ENCODE measurements around the gene FAM83G.

FAM83G gene

DNA sequence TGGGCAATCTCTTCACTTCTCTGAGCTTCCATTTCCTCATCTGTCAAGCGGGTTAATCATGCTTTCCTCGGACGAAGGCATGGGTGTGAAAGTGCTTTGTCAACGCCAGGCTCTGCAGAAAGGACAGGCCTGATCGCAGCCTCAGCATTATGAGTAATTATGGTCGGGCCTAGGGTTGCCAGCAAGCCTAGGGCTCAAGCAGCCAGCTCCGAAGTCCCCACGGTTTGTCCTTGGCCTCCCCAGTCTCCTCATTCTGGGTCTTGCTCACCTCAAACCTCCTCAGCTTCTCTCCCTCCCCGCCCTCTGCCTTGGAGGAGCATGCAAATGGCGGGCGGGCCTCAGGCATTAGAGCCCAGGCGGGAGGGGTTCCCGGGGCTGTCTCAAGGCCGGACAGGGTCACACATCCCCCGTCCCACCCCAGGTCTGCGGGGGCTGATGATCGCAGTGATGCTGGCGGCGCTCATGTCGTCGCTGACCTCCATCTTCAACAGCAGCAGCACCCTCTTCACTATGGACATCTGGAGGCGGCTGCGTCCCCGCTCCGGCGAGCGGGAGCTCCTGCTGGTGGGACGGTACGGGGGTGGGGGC, 10.2 kb upstream of the FAM83G start:
- DNase-seq = no peak
- H3K27ac Mint-ChIP-seq = no peak overlapping the region
- no peaks in the 10 kb centered on the region for H3K9me3 Mint-ChIP-seq
- TF ChIP-seq, protein P1, sequence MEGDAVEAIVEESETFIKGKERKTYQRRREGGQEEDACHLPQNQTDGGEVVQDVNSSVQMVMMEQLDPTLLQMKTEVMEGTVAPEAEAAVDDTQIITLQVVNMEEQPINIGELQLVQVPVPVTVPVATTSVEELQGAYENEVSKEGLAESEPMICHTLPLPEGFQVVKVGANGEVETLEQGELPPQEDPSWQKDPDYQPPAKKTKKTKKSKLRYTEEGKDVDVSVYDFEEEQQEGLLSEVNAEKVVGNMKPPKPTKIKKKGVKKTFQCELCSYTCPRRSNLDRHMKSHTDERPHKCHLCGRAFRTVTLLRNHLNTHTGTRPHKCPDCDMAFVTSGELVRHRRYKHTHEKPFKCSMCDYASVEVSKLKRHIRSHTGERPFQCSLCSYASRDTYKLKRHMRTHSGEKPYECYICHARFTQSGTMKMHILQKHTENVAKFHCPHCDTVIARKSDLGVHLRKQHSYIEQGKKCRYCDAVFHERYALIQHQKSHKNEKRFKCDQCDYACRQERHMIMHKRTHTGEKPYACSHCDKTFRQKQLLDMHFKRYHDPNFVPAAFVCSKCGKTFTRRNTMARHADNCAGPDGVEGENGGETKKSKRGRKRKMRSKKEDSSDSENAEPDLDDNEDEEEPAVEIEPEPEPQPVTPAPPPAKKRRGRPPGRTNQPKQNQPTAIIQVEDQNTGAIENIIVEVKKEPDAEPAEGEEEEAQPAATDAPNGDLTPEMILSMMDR (IDR thresholded peaks at IDR 0.05) = no peak
- no peaks in the 10 kb centered on the region for H3K36me3 Mint-ChIP-seq (ENCODE audit: low read depth)
- peaks cover 7% of the 10 kb centered on the region for H3K27me3 Mint-ChIP-seq (ENCODE audit: low read depth, poor library complexity)
- H3K4me1 Mint-ChIP-seq = peaks cover 42% of the 10 kb centered on the region
- no peak overlapping the region for H3K4me3 Mint-ChIP-seq

DNA sequence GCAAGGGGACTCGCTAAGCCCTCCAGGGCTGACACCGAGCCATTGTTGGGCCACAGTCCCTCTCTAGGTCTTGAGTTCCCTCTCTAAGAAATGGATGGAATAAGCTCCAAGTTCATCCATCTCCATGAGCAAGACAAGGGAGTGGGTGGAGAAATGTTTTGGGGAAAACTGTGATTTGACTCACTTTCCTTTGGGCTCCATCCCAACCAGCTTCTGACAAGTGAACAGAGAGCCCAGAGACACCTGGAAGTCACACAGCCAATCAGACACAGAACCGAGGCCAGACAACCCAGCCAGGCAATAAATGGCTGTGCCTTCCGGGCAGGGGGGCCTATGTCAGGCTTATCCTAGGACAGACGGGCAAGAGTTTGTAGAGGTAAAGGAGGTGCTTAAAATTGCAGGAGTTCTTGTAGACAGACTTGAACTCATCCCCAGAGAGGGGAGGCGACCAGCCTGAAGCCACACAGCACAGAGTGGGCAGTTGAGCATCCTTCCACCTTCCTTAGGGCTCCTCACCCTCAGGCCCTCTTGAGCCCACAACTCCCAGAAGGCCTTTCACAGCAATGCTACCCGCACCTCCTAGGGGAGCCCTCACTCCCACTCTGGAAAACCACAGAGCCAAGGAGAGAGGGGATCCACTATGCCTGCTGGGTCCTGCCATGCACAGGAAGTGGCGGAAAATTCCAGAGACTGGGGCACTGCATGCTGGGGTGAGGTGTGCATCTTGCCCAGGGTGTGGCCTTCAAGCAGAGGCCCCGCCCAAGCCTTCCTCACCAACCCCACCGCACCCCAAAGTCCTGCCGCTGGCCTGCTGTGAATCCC, 9.5 kb upstream of the FAM83G start:
- H3K27ac Mint-ChIP-seq = no peak overlapping the region
- DNase-seq = no peak
- no peak overlapping the region for H3K4me3 Mint-ChIP-seq
- H3K4me1 Mint-ChIP-seq = peaks cover 41% of the 10 kb centered on the region
- peaks cover 6% of the 10 kb centered on the region for H3K27me3 Mint-ChIP-seq (ENCODE audit: low read depth, poor library complexity)
- H3K36me3 Mint-ChIP-seq (ENCODE audit: low read depth) = no peaks in the 10 kb centered on the region
- TF ChIP-seq, protein P1 (IDR thresholded peaks at IDR 0.05) = no peak
- no peaks in the 10 kb centered on the region for H3K9me3 Mint-ChIP-seq

DNA sequence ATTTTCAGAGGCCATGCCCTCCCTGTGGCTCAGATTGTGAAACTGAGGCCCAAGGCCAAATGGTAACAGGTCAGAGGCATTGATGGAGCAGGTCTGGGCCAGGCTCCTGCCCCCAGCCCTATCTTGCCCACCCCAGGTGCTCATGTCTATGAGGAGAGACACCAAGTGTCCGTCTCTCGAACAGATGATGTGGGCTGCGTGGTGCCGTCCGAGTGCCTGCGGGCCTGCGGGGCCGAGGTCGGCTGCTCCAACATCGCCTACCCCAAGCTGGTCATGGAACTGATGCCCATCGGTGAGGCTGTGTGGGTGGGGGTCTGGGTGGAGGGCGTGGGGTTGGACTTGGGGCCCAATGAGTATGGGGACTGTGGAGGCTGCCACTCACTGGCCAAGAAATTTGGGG, 8.7 kb upstream of the FAM83G start:
- no peak overlapping the region for H3K4me3 Mint-ChIP-seq
- peaks cover 37% of the 10 kb centered on the region for H3K4me1 Mint-ChIP-seq
- no peak for DNase-seq
- peaks cover 4% of the 10 kb centered on the region for H3K27me3 Mint-ChIP-seq (ENCODE audit: low read depth, poor library complexity)
- TF ChIP-seq, protein P1 (IDR thresholded peaks at IDR 0.05) = no peak
- H3K36me3 Mint-ChIP-seq (ENCODE audit: low read depth) = no peaks in the 10 kb centered on the region
- no peak overlapping the region for H3K27ac Mint-ChIP-seq
- no peaks in the 10 kb centered on the region for H3K9me3 Mint-ChIP-seq

DNA sequence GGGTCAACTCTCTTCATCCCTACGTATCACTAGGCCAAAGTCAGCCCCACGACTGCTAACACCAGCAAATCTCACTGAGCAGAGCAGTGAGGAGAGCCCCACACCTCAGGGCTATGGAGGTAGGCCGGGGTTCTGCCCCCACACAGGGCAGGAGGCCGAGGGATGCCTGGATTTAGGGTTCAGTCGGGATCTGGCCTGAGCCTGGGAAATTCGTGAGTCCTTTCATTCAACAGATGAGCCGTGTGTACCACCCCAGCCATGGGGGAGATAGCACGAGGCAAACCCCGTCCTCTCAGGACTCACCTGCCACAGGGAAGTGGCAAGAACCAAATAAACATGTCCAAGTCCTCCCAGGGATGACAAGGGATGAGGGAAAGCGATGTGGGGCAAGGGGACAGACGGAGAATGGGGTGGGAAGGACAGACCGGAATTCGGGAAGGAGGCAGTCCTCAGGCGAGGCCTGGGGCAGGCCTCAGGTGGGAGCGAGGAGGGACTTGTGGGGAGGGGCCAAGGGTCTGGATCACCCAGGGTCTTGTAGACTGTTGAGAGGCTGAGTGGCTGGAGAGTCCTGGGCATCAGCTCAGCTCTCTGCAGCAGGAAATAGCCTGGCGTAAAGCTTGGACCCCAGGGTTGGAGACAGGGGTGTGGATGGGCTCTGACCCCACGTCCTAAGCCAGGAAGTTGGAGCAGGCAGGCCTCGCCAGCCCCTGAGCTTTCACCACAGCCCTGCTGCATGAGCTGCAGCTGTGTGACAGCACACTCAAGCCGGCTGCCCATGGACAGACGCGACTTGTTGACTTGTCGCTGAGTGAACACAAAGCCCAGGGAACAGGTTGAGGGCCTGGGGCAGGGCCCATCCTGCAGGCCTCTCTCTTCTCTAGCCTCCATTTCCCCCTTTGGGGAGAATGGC, 7.9 kb upstream of the FAM83G start:
- H3K36me3 Mint-ChIP-seq (ENCODE audit: low read depth) = no peaks in the 10 kb centered on the region
- no peak overlapping the region for H3K4me3 Mint-ChIP-seq
- TF ChIP-seq, protein P1 (IDR thresholded peaks at IDR 0.05) = no peak
- H3K27me3 Mint-ChIP-seq (ENCODE audit: low read depth, poor library complexity) = peaks cover under 1% of the 10 kb centered on the region
- H3K27ac Mint-ChIP-seq = peak overlapping the region; percentile 14
- no peak for DNase-seq
- peaks cover 3% of the 10 kb centered on the region for H3K9me3 Mint-ChIP-seq
- peaks cover 37% of the 10 kb centered on the region for H3K4me1 Mint-ChIP-seq

DNA sequence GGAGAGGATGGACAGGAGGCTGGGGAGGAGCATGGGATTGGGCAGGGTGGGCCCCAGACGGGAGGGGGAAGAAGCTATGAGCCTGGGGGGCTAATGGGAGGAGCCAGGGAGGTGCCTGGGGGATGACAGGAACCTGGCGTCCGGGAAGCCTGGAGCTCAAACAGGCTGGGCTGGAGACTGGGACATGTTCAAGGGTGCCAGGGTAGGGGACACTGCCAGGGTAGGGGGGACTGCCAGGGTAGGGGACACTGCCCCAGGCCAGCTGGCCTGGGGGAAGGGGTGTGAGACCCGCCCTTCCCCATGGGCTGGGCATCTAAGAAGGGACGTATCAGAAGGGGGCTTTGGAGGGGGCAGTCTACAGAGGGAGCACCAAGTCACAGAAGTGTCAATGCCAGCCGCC, 7.0 kb upstream of the FAM83G start:
- TF ChIP-seq, protein P1 (IDR thresholded peaks at IDR 0.05) = no peak
- Mint-ChIP-seq H3K27me3 (ENCODE audit: low read depth, poor library complexity) (peaks cover 9% of the 10 kb centered on the region), H3K4me3 (no peak overlapping the region), H3K4me1 (peaks cover 37% of the 10 kb centered on the region), H3K9me3 (peaks cover 9% of the 10 kb centered on the region), H3K27ac (peak overlapping the region; percentile 33), H3K36me3 (ENCODE audit: low read depth) (no peaks in the 10 kb centered on the region)
- no peak for DNase-seq

Data from nephron progenitor cell (in vitro differentiated cells).